B cell (primary cell): ENCODE data around the gene TOM1L1. TPM values are rescaled to one million over a fixed set of nuclear protein-coding genes. Genes with fewer than 3 reads are reported as not detected.

Experiments used
- ATAC-seq: fragments of 200-7000 bp; cut with Tn5 transposase; one replicate; pipeline ENCODE4 v1.10.0; 2021; ENCODE audit warnings: low read depth, mild to moderate bottlenecking, moderate number of reproducible peaks, moderate library complexity
- CTCF ChIA-PET: fragments of 350-600 bp; sonication (Branson Sonifier 250); formaldehyde crosslinking; loops from one replicate; lab custom pipeline; 2021; ENCODE audit warnings: antibody characterized with exemption, inconsistent platforms; lab: Charles Lee
- POLR2A ChIA-PET: fragments of 350-600 bp; sonication (Branson Sonifier 250); formaldehyde crosslinking; loops from one replicate; lab custom pipeline; 2021; ENCODE audit warnings: antibody characterized with exemption; lab: Charles Lee
- DNase-seq: peaks from one replicate; pipeline ENCODE4 v3.0.0; 2013
- H2AFZ ChIP-seq: 2 replicates; pipeline ENCODE4 v1.6.1; 2012; ENCODE audit warnings: mild to moderate bottlenecking, low read depth, low read length; ENCODE audit not compliant: insufficient read depth, poor library complexity, severe bottlenecking
- H3K27ac ChIP-seq, 2 donors: 1 replicate in 1 of 2; 2 replicates in 1 of 2; pipeline ENCODE4 v1.5.1; 2012 to 2013; ENCODE audit warnings: low read length in 2 of 2, mild to moderate bottlenecking in 2 of 2, moderate library complexity in 1 of 2
- H3K27me3 ChIP-seq, 4 experiments: fragments of 200-600 bp in 1 of 4; sonication (generic) in 1 of 4; replicated peaks in 1 of 4; 1 replicate in 2 of 4; 2 replicates in 2 of 4; pipeline versions ENCODE4 v1.6.1 to v1.7.0; 2013 to 2016; ENCODE audit warnings: low read length in 3 of 4, mild to moderate bottlenecking in 2 of 4, mixed read lengths in 1 of 4, moderate library complexity in 1 of 4; ENCODE audit not compliant: insufficient read depth in 4 of 4, control insufficient read depth in 3 of 4; ENCODE audit errors: control extremely low read depth in 1 of 4
- H3K36me3 ChIP-seq, 2 experiments: replicated peaks in 1 of 2; 1 replicate in 1 of 2; 2 replicates in 1 of 2; pipeline versions ENCODE4 v1.6.1 to v1.7.1; 2013; ENCODE audit warnings: low read length in 1 of 2; ENCODE audit not compliant: insufficient read depth in 2 of 2, control insufficient read depth in 1 of 2; ENCODE audit errors: control extremely low read depth in 1 of 2, extremely low read depth in 1 of 2
- H3K4me1 ChIP-seq, 2 donors: fragments of 200-600 bp in 1 of 2; sonication (generic) in 1 of 2; 1 replicate in 1 of 2; 2 replicates in 1 of 2; pipeline versions ENCODE4 v1.5.1 to v1.6.1; 2013 to 2017; ENCODE audit warnings: low read length in 2 of 2; ENCODE audit not compliant: control insufficient read depth in 2 of 2, insufficient read depth in 2 of 2
- H3K4me2 ChIP-seq: replicated peaks from 2 replicates; pipeline ENCODE3; 2012; ENCODE audit warnings: mild to moderate bottlenecking, low read depth, low read length; ENCODE audit not compliant: poor library complexity, severe bottlenecking
- H3K4me3 ChIP-seq, 5 experiments: fragments of 200-600 bp in 1 of 5; sonication (generic) in 1 of 5; 1 replicate in 3 of 5; 2 replicates in 2 of 5; pipeline versions ENCODE4 v1.5.1 to v1.7.0; 2011 to 2016; ENCODE audit warnings: low read length in 4 of 5, mild to moderate bottlenecking in 4 of 5, low read depth in 2 of 5, control low read depth in 1 of 5, moderate library complexity in 1 of 5; ENCODE audit not compliant: insufficient read depth in 1 of 5; ENCODE audit errors: control extremely low read depth in 1 of 5, extremely low read depth in 1 of 5
- H3K79me2 ChIP-seq: fragments of 200-600 bp; sonication (generic); one replicate; pipeline ENCODE4 v1.6.0; 2016; ENCODE audit warnings: low read length; ENCODE audit not compliant: control insufficient read depth, insufficient read depth
- H3K9ac ChIP-seq: fragments of 200-600 bp; sonication (generic); 2 replicates; pipeline ENCODE4 v1.6.1; 2017; ENCODE audit warnings: mild to moderate bottlenecking, low read length, moderate library complexity
- H3K9me3 ChIP-seq, 3 donors: one replicate each; pipeline versions ENCODE4 v1.6.1 to v1.7.1; 2013; ENCODE audit warnings: low read length in 2 of 3; ENCODE audit not compliant: control insufficient read depth in 2 of 3, insufficient read depth in 1 of 3; ENCODE audit errors: control extremely low read depth in 1 of 3
- H4K20me1 ChIP-seq: 2 replicates; pipeline ENCODE4 v1.6.0; 2012; ENCODE audit warnings: mild to moderate bottlenecking, low read length; ENCODE audit not compliant: insufficient read depth, control insufficient read depth, poor library complexity, severe bottlenecking
- H3K27ac Mint-ChIP-seq: one replicate; pipeline ENCODE4 v1.8.0; 2021; ENCODE audit warnings: mixed read lengths
- H3K27me3 Mint-ChIP-seq: one replicate; pipeline ENCODE4 v1.8.0; 2021; ENCODE audit warnings: mixed read lengths
- H3K4me1 Mint-ChIP-seq: one replicate; pipeline ENCODE4 v1.8.0; 2021; ENCODE audit warnings: mixed read lengths
- H3K4me3 Mint-ChIP-seq: one replicate; pipeline ENCODE4 v1.8.0; 2021; ENCODE audit warnings: mixed read lengths
- H3K9me3 Mint-ChIP-seq: one replicate; pipeline ENCODE4 v1.8.0; 2022; ENCODE audit warnings: mixed read lengths; ENCODE audit not compliant: insufficient read depth
- EZH2 ChIP-seq: IDR thresholded peaks from 2 replicates; pipeline ENCODE4 v1.6.1; 2012; ENCODE audit warnings: borderline replicate concordance, low read depth, mild to moderate bottlenecking, moderate library complexity, low read length; ENCODE audit not compliant: insufficient read depth, poor library complexity, severe bottlenecking
- WGBS: methylation state at CpG from one replicate; pipeline ENCODE4 v1.1.5; 2013; ENCODE audit warnings: missing lambda C conversion rate; ENCODE audit not compliant: insufficient coverage; 5-methylcytosine and 5-hydroxymethylcytosine counted together
- intact Hi-C: fragments of 100-400 bp; cut with micrococcal nuclease; formaldehyde crosslinking; loops from one replicate; pipeline ENCODE4 v1.10.0; 2022
- polyA plus RNA-seq: library from polyadenylated mRNA; depleted of rRNA; stranded (reverse); fragments of >200 nt; gene quantifications from 2 replicates; pipeline ENCODE4 v1.2.3, GENCODE V29; 2012
- total RNA-seq, 2 donors: library from RNA; stranded (reverse); fragments of 120-200 nt in 1 of 2; gene quantifications; 1 replicate in 1 of 2; 2 replicates in 1 of 2; pipeline versions ENCODE4 v1.2.3 to v1.2.4, GENCODE V29; 2013 to 2022
- TF ChIP-seq, protein P1 (sequence below): fragments of 200-600 bp; IDR thresholded peaks from one replicate; pipeline ENCODE4 v1.8.0; 2022; ENCODE audit warnings: antibody characterized with exemption, mild to moderate bottlenecking

The TOM1L1 gene
- total and polyA plus RNA-seq, 2 donors (not counting 1 experiment from before 2014, with no cell fraction given): not detected

- TF ChIP-seq, protein P1, sequence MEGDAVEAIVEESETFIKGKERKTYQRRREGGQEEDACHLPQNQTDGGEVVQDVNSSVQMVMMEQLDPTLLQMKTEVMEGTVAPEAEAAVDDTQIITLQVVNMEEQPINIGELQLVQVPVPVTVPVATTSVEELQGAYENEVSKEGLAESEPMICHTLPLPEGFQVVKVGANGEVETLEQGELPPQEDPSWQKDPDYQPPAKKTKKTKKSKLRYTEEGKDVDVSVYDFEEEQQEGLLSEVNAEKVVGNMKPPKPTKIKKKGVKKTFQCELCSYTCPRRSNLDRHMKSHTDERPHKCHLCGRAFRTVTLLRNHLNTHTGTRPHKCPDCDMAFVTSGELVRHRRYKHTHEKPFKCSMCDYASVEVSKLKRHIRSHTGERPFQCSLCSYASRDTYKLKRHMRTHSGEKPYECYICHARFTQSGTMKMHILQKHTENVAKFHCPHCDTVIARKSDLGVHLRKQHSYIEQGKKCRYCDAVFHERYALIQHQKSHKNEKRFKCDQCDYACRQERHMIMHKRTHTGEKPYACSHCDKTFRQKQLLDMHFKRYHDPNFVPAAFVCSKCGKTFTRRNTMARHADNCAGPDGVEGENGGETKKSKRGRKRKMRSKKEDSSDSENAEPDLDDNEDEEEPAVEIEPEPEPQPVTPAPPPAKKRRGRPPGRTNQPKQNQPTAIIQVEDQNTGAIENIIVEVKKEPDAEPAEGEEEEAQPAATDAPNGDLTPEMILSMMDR: no peak
- TF ChIP-seq EZH2: no peak
- Histone ChIP-seq H2AFZ (no peak overlapping the region), H3K4me3 (no peak overlapping the region), H3K27me3 (peaks cover 0 to 5% (median 1%) of the 10 kb centered on the region in 4 experiments), H3K9me3 (no peaks in the 10 kb centered on the region), H3K36me3 (no peaks in the 10 kb centered on the region), H4K20me1 (no peaks in the 10 kb centered on the region), H3K9ac (no peak overlapping the region), H3K4me1 (no peaks in the 10 kb centered on the region), H3K27ac (no peak overlapping the region), H3K79me2 (no peaks in the 10 kb centered on the region), H3K4me2 (no peak overlapping the region)
- no peak for ATAC-seq
- intact Hi-C loops: no loop called here
- Mint-ChIP-seq H3K4me3 (no peak overlapping the region), H3K9me3 (no peaks in the 10 kb centered on the region), H3K27ac (no peak overlapping the region), H3K4me1 (no peaks in the 10 kb centered on the region), H3K27me3 (peaks cover 10% of the 10 kb centered on the region)
- ChIA-PET POLR2A (no interaction called here), CTCF (no interaction called here)
- WGBS: 77% methylated on average over 1 of the region's 2 CpGs
- DNase-seq: no peak
These were observed 46.7 kb downstream of the TOM1L1 start for GRCh38 chr17:54947396-54947795.

- no peaks in the 10 kb centered on the region for H3K4me1 Mint-ChIP-seq
- H3K36me3 ChIP-seq: no peaks in the 10 kb centered on the region
- no peak overlapping the region for H3K9ac ChIP-seq
- no peaks in the 10 kb centered on the region for H4K20me1 ChIP-seq
- H3K9me3 ChIP-seq: no peaks in the 10 kb centered on the region
- no peak for DNase-seq
- ChIA-PET CTCF (no interaction called here), POLR2A (no interaction called here)
- no peak overlapping the region for H3K27ac Mint-ChIP-seq
- intact Hi-C loops: no loop called here
- TF ChIP-seq, protein P1: no peak
- no peak for TF ChIP-seq EZH2
- no peaks in the 10 kb centered on the region for H3K4me1 ChIP-seq
- WGBS: 96% methylated on average over 3 of the region's 5 CpGs
- no peaks in the 10 kb centered on the region for H3K9me3 Mint-ChIP-seq
- no peak overlapping the region for H2AFZ ChIP-seq
- no peak overlapping the region for H3K4me2 ChIP-seq
- no peak overlapping the region for H3K4me3 Mint-ChIP-seq
- peaks cover 10% of the 10 kb centered on the region for H3K27me3 Mint-ChIP-seq
- H3K27me3 ChIP-seq: peaks cover 0 to 5% (median 1%) of the 10 kb centered on the region in 4 experiments
- no peak overlapping the region for H3K27ac ChIP-seq
- no peak for ATAC-seq
- no peaks in the 10 kb centered on the region for H3K79me2 ChIP-seq
- no peak overlapping the region for H3K4me3 ChIP-seq
These were observed 47.7 kb downstream of the TOM1L1 start for GRCh38 chr17:54948380-54948779.
